CD8-positive, alpha-beta memory T cell (primary cell): Measurements from ENCODE around the gene SLK. TPM values are rescaled to one million over a fixed set of nuclear protein-coding genes. Genes with fewer than 3 reads are reported as not detected.

ENCODE experiments used
- CTCF ChIA-PET: fragments of 350-600 bp; sonication (Branson Sonifier 250); formaldehyde crosslinking; loops from one replicate; lab custom pipeline; 2021; ENCODE audit warnings: antibody characterized with exemption; lab: Charles Lee
- POLR2A ChIA-PET: fragments of 350-600 bp; sonication (Branson Sonifier 250); formaldehyde crosslinking; loops from one replicate; lab custom pipeline; 2021; ENCODE audit warnings: antibody characterized with exemption; lab: Charles Lee
- DNase-seq, 5 donors: peaks; one replicate each; pipeline versions ENCODE4 v3.0.0 to v3.0.0-alpha.2; 2020 to 2022; ENCODE audit warnings: mixed read lengths in 1 of 5
- H3K27ac ChIP-seq: one replicate; pipeline ENCODE4 v1.7.0; 2013; ENCODE audit warnings: low read depth, mild to moderate bottlenecking, low read length, moderate library complexity
- H3K27me3 ChIP-seq: 2 replicates; pipeline ENCODE4 v1.7.0; 2013; ENCODE audit warnings: low read length, mild to moderate bottlenecking; ENCODE audit not compliant: insufficient read depth, poor library complexity, severe bottlenecking
- H3K36me3 ChIP-seq: 2 replicates; pipeline ENCODE4 v1.7.0; 2013; ENCODE audit warnings: mild to moderate bottlenecking, low read length, moderate library complexity; ENCODE audit not compliant: insufficient read depth
- H3K4me1 ChIP-seq: 2 replicates; pipeline ENCODE4 v1.7.0; 2013; ENCODE audit warnings: mild to moderate bottlenecking, low read length, moderate library complexity; ENCODE audit not compliant: insufficient read depth
- H3K4me3 ChIP-seq: 2 replicates; pipeline ENCODE4 v1.7.0; 2013; ENCODE audit warnings: mild to moderate bottlenecking, low read length
- H3K9me3 ChIP-seq: 2 replicates; pipeline ENCODE4 v1.7.0; 2013; ENCODE audit warnings: mild to moderate bottlenecking, low read length
- H3K27ac Mint-ChIP-seq, 8 donors: one replicate each; pipeline ENCODE4 v1.8.0; 2020 to 2021; ENCODE audit warnings: mixed read lengths in 8 of 8, mild to moderate bottlenecking in 6 of 8, inconsistent platforms in 3 of 8, moderate library complexity in 3 of 8
- H3K27me3 Mint-ChIP-seq, 2 donors: one replicate each; pipeline ENCODE4 v1.8.0; 2020 to 2021; ENCODE audit warnings: mixed read lengths in 2 of 2, mild to moderate bottlenecking in 1 of 2, moderate library complexity in 1 of 2
- H3K36me3 Mint-ChIP-seq, 3 donors: one replicate each; pipeline ENCODE4 v1.8.0; 2020 to 2021; ENCODE audit warnings: mixed read lengths in 3 of 3, inconsistent platforms in 1 of 3, mild to moderate bottlenecking in 1 of 3
- H3K4me1 Mint-ChIP-seq, 3 donors: one replicate each; pipeline ENCODE4 v1.8.0; 2020 to 2021; ENCODE audit warnings: mixed read lengths in 3 of 3, inconsistent platforms in 1 of 3, mild to moderate bottlenecking in 1 of 3
- H3K4me3 Mint-ChIP-seq, 7 donors: one replicate each; pipeline ENCODE4 v1.8.0; 2020 to 2021; ENCODE audit warnings: mixed read lengths in 7 of 7, mild to moderate bottlenecking in 6 of 7, moderate library complexity in 4 of 7, inconsistent platforms in 2 of 7
- H3K9me3 Mint-ChIP-seq, 5 donors: one replicate each; pipeline ENCODE4 v1.8.0; 2020 to 2022; ENCODE audit warnings: mixed read lengths in 5 of 5, mild to moderate bottlenecking in 3 of 5, moderate library complexity in 2 of 5, inconsistent platforms in 1 of 5
- polyA plus RNA-seq: library from polyadenylated mRNA; unstranded; fragments of 300-500 nt; fragmentation: Illumina TruSeq; gene quantifications from one replicate; pipeline ENCODE4 v1.2.3, GENCODE V29; 2021
- total RNA-seq, 2 experiments: library from RNA; stranded (reverse); gene quantifications; one replicate each; pipeline ENCODE4 v1.2.3, GENCODE V29; 2021

Gene SLK
- total and polyA plus RNA-seq, 3 experiments from 2014 or later = 15.8 to 24.8 (median 23.7) TPM

DNA sequence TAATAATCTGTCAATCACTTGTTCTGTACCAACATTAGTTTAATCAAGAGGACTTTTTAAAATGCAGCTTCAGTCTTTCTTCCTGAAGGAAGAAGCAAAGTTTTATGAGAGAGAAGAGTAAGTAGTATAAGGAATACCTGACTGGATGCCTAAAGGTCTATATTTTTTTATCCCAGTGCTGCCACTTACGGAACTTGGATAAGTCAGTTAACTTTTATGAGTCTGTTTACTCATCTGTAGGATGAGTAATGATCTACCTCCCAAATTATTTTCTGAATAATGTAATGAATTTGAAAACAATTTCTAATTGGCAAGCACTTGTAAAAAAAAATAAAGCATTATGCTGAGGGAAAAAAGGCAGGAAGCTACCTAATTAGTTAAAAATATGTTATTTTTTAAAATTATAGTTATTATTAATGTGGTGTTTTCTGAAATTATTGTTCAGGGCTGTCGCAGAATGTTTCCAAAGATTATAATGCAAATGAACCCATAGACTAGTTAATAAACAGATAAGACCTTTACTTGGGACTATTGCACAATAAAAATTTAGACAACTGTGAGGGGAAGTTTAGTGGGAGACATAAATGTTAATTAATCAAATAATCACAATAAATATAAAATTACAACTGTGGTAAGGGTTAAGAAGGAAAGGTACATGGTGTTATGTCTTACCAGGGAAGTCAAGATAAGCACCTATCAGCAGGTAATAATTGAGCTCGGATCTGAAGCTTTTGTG, 24.6 kb downstream of the SLK start:
- no peak overlapping the region for H3K4me3 Mint-ChIP-seq
- DNase-seq = no peak
- Histone ChIP-seq H3K4me1 (peaks cover 4% of the 10 kb centered on the region), H3K9me3 (no peaks in the 10 kb centered on the region), H3K27ac (no peak overlapping the region), H3K36me3 (no peaks in the 10 kb centered on the region), H3K27me3 (no peaks in the 10 kb centered on the region), H3K4me3 (no peak overlapping the region)
- H3K27me3 Mint-ChIP-seq = no peaks in the 10 kb centered on the region
- CTCF ChIA-PET = interaction anchor here (1.0 kb wide), 1 partner anchor 279 kb away, joined by 3 read pairs; no protein-coding TSS in a partner anchor
- POLR2A ChIA-PET = interaction anchor here (0.7 to 0.9 kb wide), 2 partner anchors 8 to 124 kb away, joined by 4 to 6 read pairs; no protein-coding TSS in a partner anchor
- H3K27ac Mint-ChIP-seq = no peak overlapping the region
- peaks cover 44 to 65% (median 64%) of the 10 kb centered on the region in 3 donors for H3K4me1 Mint-ChIP-seq
- H3K36me3 Mint-ChIP-seq = peaks cover 0 to 51% (median 11%) of the 10 kb centered on the region in 3 donors
- H3K9me3 Mint-ChIP-seq = no peaks in the 10 kb centered on the region

DNA sequence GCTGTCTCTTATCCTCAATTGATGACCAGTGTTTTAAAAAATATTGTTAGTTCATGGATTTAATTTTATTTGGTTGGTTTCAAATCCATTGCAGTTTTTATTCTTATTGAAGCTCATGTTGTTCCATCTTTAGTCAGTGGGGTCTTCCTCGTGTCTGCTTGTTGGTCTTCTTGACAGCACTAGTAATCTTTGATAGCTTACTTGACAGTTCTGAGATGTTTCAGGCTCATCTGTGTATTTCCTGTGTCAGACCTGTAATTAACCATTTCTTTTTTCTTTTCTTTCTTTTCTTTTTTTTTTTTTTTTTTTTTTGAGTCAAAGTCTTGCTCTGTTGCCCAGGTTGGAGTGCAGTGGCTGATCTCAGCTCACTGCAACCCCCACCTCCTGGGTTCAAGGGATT, 28.2 kb downstream of the SLK start:
- H3K4me1 ChIP-seq = peaks cover 1% of the 10 kb centered on the region
- H3K4me3 ChIP-seq = no peak overlapping the region
- no peak for DNase-seq
- peaks cover 13% of the 10 kb centered on the region for H3K36me3 ChIP-seq
- no peaks in the 10 kb centered on the region for H3K27me3 ChIP-seq
- CTCF ChIA-PET = interaction anchor here (0.6 to 1.8 kb wide), 2 partner anchors 94 to 281 kb away, joined by 3 to 4 read pairs; no protein-coding TSS in a partner anchor
- Mint-ChIP-seq H3K4me1 (peaks cover 31 to 42% (median 41%) of the 10 kb centered on the region in 3 donors), H3K27me3 (no peaks in the 10 kb centered on the region), H3K36me3 (peaks cover 9 to 67% (median 22%) of the 10 kb centered on the region in 3 donors), H3K27ac (peak overlapping the region in 5 of 8 donors; percentile 2 to 75 (median 55)), H3K9me3 (no peaks in the 10 kb centered on the region), H3K4me3 (no peak overlapping the region)
- H3K9me3 ChIP-seq = no peaks in the 10 kb centered on the region
- H3K27ac ChIP-seq = no peak overlapping the region
- POLR2A ChIA-PET = no interaction called here

DNA sequence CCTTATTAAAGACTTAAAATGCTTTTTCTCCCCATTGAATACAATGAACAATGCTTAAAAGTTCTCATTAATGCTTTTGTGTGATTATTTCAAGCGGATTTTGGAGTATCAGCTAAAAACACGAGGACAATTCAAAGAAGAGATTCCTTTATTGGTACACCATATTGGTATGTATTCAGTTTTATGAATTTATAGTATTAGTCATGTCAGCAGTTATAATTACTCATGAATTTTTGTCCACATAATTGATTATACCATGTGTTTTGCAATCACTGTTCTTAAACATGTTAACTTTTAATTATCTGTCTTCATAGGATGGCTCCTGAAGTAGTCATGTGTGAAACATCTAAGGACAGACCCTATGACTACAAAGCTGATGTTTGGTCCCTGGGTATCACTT, 31.9 kb downstream of the SLK start:
- H3K27me3 Mint-ChIP-seq = no peaks in the 10 kb centered on the region
- no peaks in the 10 kb centered on the region for H3K9me3 Mint-ChIP-seq
- H3K9me3 ChIP-seq = no peaks in the 10 kb centered on the region
- H3K36me3 Mint-ChIP-seq = peaks cover 16 to 80% (median 34%) of the 10 kb centered on the region in 3 donors
- H3K4me1 Mint-ChIP-seq = peaks cover 27 to 38% (median 30%) of the 10 kb centered on the region in 3 donors
- H3K4me3 Mint-ChIP-seq = no peak overlapping the region
- DNase-seq = no peak
- H3K27ac Mint-ChIP-seq = peak overlapping the region in 1 of 8 donors; percentile 54
- CTCF ChIA-PET = no interaction called here
- no peaks in the 10 kb centered on the region for H3K4me1 ChIP-seq
- peaks cover 18% of the 10 kb centered on the region for H3K36me3 ChIP-seq
- no peak overlapping the region for H3K27ac ChIP-seq
- H3K4me3 ChIP-seq = no peak overlapping the region
- POLR2A ChIA-PET = no interaction called here
- H3K27me3 ChIP-seq = no peaks in the 10 kb centered on the region

DNA sequence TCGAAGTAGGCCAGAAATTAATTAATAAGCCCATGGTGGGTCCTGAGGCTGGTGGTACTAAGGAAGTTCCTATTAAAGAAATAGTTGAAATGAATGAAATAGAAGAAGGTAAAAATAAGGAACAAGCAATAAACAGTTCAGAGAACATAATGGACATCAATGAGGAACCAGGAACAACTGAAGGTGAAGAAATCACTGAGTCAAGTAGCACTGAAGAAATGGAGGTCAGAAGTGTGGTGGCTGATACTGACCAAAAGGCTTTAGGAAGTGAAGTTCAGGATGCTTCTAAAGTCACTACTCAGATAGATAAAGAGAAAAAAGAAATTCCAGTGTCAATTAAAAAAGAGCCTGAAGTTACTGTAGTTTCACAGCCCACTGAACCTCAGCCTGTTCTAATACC, 36.0 kb downstream of the SLK start:
- Histone ChIP-seq H3K27ac (no peak overlapping the region), H3K9me3 (no peaks in the 10 kb centered on the region), H3K4me1 (no peaks in the 10 kb centered on the region), H3K27me3 (no peaks in the 10 kb centered on the region), H3K4me3 (no peak overlapping the region), H3K36me3 (peaks cover 16% of the 10 kb centered on the region)
- Mint-ChIP-seq H3K27me3 (peaks cover 0 to 1% of the 10 kb centered on the region in 2 donors), H3K9me3 (no peaks in the 10 kb centered on the region), H3K27ac (peak overlapping the region in 5 of 8 donors; percentile 4 to 53 (median 32)), H3K4me1 (peaks cover 12 to 32% (median 17%) of the 10 kb centered on the region in 3 donors), H3K36me3 (peaks cover 12 to 85% (median 26%) of the 10 kb centered on the region in 3 donors), H3K4me3 (peak overlapping the region in 1 of 7 donors; percentile 2)
- CTCF ChIA-PET = no interaction called here
- DNase-seq = no peak
- POLR2A ChIA-PET = no interaction called here

DNA sequence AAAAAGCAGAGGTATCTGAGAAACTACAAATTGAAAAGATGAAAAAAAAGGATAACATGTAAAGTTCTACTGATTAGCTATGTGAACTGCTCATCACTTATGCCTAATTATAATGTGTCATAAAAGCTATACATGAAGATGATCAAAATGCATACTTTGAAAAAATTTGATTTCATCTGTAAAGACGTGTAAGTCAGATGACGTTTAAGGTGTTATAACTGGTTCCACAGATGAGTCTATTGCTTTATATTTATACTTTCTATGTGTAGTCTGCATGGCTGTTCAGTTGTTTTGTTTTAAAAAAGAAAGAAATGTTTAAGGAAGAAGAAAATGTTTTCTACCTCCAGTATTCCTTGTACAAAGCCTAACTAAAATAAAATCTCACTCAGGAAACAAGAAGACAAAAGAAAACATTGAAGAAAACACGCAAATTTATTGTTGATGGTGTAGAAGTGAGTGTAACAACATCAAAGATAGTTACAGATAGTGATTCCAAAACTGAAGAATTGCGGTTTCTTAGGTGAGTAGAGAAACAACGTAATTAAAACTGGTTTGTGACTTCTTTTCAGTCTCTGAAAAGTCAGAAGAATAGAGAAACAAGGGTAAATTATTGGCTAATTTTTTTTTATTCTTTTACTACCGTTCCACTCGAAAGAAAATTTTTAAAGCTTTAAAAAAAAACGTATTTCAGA, 38.4 kb downstream of the SLK start:
- no peak for DNase-seq
- H3K9me3 Mint-ChIP-seq = no peaks in the 10 kb centered on the region
- no peak overlapping the region for H3K27ac ChIP-seq
- H3K4me1 ChIP-seq = no peaks in the 10 kb centered on the region
- ChIA-PET CTCF (interaction anchor here (0.7 kb wide), 1 partner anchor 115 kb away, joined by 3 read pairs; no protein-coding TSS in a partner anchor), POLR2A (interaction anchor here (1.3 kb wide), 1 partner anchor 115 kb away, joined by 3 read pairs; no protein-coding TSS in a partner anchor)
- H3K4me1 Mint-ChIP-seq = peaks cover 10 to 32% (median 17%) of the 10 kb centered on the region in 3 donors
- H3K36me3 ChIP-seq = peaks cover 11% of the 10 kb centered on the region
- peak overlapping the region in 2 of 7 donors; percentile 36 to 40 for H3K4me3 Mint-ChIP-seq
- H3K9me3 ChIP-seq = no peaks in the 10 kb centered on the region
- peak overlapping the region in 6 of 8 donors; percentile 17 to 52 (median 36) for H3K27ac Mint-ChIP-seq
- no peaks in the 10 kb centered on the region for H3K27me3 ChIP-seq
- peaks cover 0 to 1% of the 10 kb centered on the region in 2 donors for H3K27me3 Mint-ChIP-seq
- peaks cover 8 to 85% (median 24%) of the 10 kb centered on the region in 3 donors for H3K36me3 Mint-ChIP-seq
- H3K4me3 ChIP-seq = no peak overlapping the region

DNA sequence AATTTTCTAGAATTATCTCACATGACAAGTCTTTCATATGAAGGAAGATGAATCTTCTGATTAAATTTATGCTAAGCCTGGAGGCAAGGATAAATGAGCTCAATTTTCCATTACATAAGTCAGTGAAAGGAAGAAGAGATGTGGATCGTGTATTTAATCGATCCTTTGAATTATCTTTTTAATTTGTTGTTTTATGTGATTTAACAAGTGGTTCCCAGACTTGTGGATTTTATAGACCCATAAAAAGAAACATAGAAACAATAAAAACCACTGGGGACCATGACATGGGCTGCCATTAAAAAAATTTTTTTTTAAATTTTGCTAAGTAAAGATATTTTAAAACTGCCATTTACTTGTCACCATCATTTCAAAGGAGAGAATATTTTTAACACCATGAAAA, 45.0 kb downstream of the SLK start:
- Mint-ChIP-seq H3K27ac (no peak overlapping the region), H3K36me3 (peaks cover 0 to 66% (median 4%) of the 10 kb centered on the region in 3 donors), H3K27me3 (no peaks in the 10 kb centered on the region), H3K9me3 (no peaks in the 10 kb centered on the region), H3K4me3 (no peak overlapping the region), H3K4me1 (peaks cover under 1 to 4% (median 2%) of the 10 kb centered on the region in 3 donors)
- Histone ChIP-seq H3K36me3 (no peaks in the 10 kb centered on the region), H3K4me3 (no peak overlapping the region), H3K27ac (no peak overlapping the region), H3K27me3 (no peaks in the 10 kb centered on the region), H3K4me1 (no peaks in the 10 kb centered on the region), H3K9me3 (no peaks in the 10 kb centered on the region)
- no peak for DNase-seq
- POLR2A ChIA-PET = interaction anchor here (1.5 kb wide), 1 partner anchor 109 kb away, joined by 4 read pairs; no protein-coding TSS in a partner anchor
- CTCF ChIA-PET = no interaction called here

DNA sequence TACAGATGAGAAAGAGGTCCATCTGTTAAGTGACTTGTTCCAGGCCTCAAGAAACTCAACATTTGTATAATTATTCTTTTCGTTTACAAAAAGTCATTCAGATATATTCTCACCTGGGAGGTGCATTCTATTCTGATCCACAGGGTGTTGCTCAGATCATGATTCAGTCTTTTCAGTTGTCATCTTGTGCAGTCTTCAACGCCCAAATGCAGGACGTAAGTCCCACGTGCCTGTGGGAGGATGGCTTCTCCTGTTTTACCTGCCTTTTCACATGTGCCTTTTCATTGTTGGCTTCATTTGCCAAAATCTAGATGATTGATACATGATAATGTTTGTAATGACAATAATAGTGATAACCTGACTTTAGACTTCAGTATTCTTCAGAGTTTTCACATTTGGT, 46.5 kb downstream of the SLK start:
- no peak for DNase-seq
- no peaks in the 10 kb centered on the region for H3K9me3 ChIP-seq
- Mint-ChIP-seq H3K27ac (peak overlapping the region in 1 of 8 donors; percentile 63), H3K4me3 (no peak overlapping the region), H3K4me1 (peaks cover 1 to 8% (median 7%) of the 10 kb centered on the region in 3 donors), H3K36me3 (peaks cover 1 to 69% (median 3%) of the 10 kb centered on the region in 3 donors), H3K9me3 (no peaks in the 10 kb centered on the region), H3K27me3 (no peaks in the 10 kb centered on the region)
- H3K27ac ChIP-seq = no peak overlapping the region
- H3K27me3 ChIP-seq = no peaks in the 10 kb centered on the region
- POLR2A ChIA-PET = interaction anchor here (1.5 kb wide), 1 partner anchor 108 kb away, joined by 4 read pairs; no protein-coding TSS in a partner anchor
- H3K4me3 ChIP-seq = no peak overlapping the region
- H3K4me1 ChIP-seq = no peaks in the 10 kb centered on the region
- no peaks in the 10 kb centered on the region for H3K36me3 ChIP-seq
- CTCF ChIA-PET = interaction anchor here (0.9 kb wide), 1 partner anchor 125 kb away, joined by 4 read pairs; no protein-coding TSS in a partner anchor
